ENCODE data around the gene ERCC5. TPM values are rescaled to one million over a fixed set of nuclear protein-coding genes. Genes with fewer than 3 reads are reported as not detected.

ERCC5 gene
- total and polyA plus RNA-seq, 2 of the 8 experiments (the other 6 are each of a cell fraction or from before 2014, with no cell fraction given): 3.8 to 24.4 TPM

- Histone ChIP-seq H4K20me1 (replicated peaks in 1 of 2; ENCODE audit: control insufficient read depth in 1 of 2, insufficient read depth in 2 of 2, low read length in 2 of 2) (no peaks in the 10 kb centered on the region), H3K79me2 (ENCODE audit: control insufficient read depth in 1 of 2, insufficient read depth in 2 of 2, low read length in 2 of 2) (no peaks in the 10 kb centered on the region), H3K4ac (replicated peaks; ENCODE audit: insufficient read length, low read depth, low read length) (no peak overlapping the region), H2BK120ac (replicated peaks; ENCODE audit: low read depth, low read length) (no peak overlapping the region), H3K4me1 (replicated peaks in 1 of 4; ENCODE audit: control insufficient read depth in 3 of 4, insufficient read depth in 4 of 4, low read length in 3 of 4) (no peaks in the 10 kb centered on the region), H4K8ac (ENCODE audit: extremely low read depth, insufficient read depth, low read length) (no peak overlapping the region), H3K23me2 (ENCODE audit: low read depth, low read length) (no peaks in the 10 kb centered on the region; the same call in 1 of the 2 replicates), H4K5ac (ENCODE audit: insufficient read length, low read depth, low read length) (no peak overlapping the region), H3K23ac (ENCODE audit: insufficient read length) (no peak overlapping the region), H3K79me1 (ENCODE audit: low read depth, low read length) (no peaks in the 10 kb centered on the region), H3K18ac (ENCODE audit: extremely low read depth, low read length) (no peak overlapping the region), H3K56ac (replicated peaks; ENCODE audit: insufficient read length, low read depth, low read length) (no peak overlapping the region), H3K36me3 (ENCODE audit: control insufficient read depth in 2 of 4, insufficient read depth in 4 of 4, low read length in 3 of 4) (no peaks in the 10 kb centered on the region), H3K4me2 (ENCODE audit: insufficient read depth in 1 of 2, low read depth in 2 of 2, low read length in 2 of 2) (no peak overlapping the region), H3K9ac (replicated peaks in 1 of 4; ENCODE audit: extremely low read depth in 1 of 4, low read depth in 3 of 4, low read length in 3 of 4) (no peak overlapping the region), H2AFZ (ENCODE audit: low read length) (no peak overlapping the region), H2AK5ac (ENCODE audit: low read depth, low read length) (no peak overlapping the region), H4K91ac (replicated peaks; ENCODE audit: insufficient read length, low read length) (no peak overlapping the region), H3K4me3 (ENCODE audit: extremely low read depth in 1 of 4, insufficient read depth in 2 of 4, low read depth in 3 of 4, low read length in 4 of 4) (no peak overlapping the region), H3K14ac (ENCODE audit: insufficient read length) (no peak overlapping the region), H2BK5ac (ENCODE audit: low read depth, low read length) (no peak overlapping the region), H3K9me3 (ENCODE audit: insufficient read depth in 2 of 2, low read depth in 1 of 2, low read length in 1 of 2) (no peaks in the 10 kb centered on the region), H2BK15ac (ENCODE audit: low read length) (no peak overlapping the region), H2BK12ac (ENCODE audit: low read depth, low read length) (no peak overlapping the region), H3K27me3 (replicated peaks in 1 of 4; ENCODE audit: control insufficient read depth in 3 of 4, extremely low read depth in 1 of 4, insufficient read depth in 3 of 4, low read length in 3 of 4) (no peaks in the 10 kb centered on the region), H3K27ac (ENCODE audit: low read depth, low read length) (no peak overlapping the region), H2BK20ac (ENCODE audit: low read length) (no peak overlapping the region)
- no peak for DNase-seq (ENCODE audit: low read depth in 1 of 2, low spot score in 2 of 2)
- POLR2A ChIA-PET (ENCODE audit: partially characterized antibody): no interaction called here
- FAIRE-seq: no peak
- CTCF ChIA-PET (ENCODE audit: partially characterized antibody): interaction anchor here (1.0 to 5.2 kb wide), 10 partner anchors 8 to 275 kb away, joined by 3 to 30 read pairs (median 6); no protein-coding TSS in a partner anchor
- TF ChIP-seq SIN3A (conservative IDR thresholded peaks at IDR 0.05 in 1 of 2, IDR thresholded peaks at IDR 0.05 in 1 of 2; ENCODE audit: low read depth in 1 of 2, low read length in 2 of 2) (no peak), BCL11A (IDR thresholded peaks at IDR 0.05; ENCODE audit: low read depth in 2 of 2, low read length in 2 of 2) (no peak), GTF2F1 (IDR thresholded peaks at IDR 0.05; ENCODE audit: borderline replicate concordance, low read depth, low read length) (no peak), SIRT6 (IDR thresholded peaks at IDR 0.05; ENCODE audit: low read length) (no peak), JUND (IDR thresholded peaks at IDR 0.05; ENCODE audit: low read length) (no peak)
- WGBS, 2 experiments (ENCODE audit: extremely low coverage in 1 of 2, insufficient coverage in 1 of 2, insufficient read length in 1 of 2, insufficient replicate concordance in 2 of 2, low coverage in 1 of 2, low lambda C conversion rate in 2 of 2, missing lambda C conversion rate in 1 of 2): 89% methylated on average over 3 of the region's 3 CpGs; no CpG with 5 or more reads in 1 of the 2 experiments
These were observed 66.8 kb downstream of the ERCC5 start for GRCh38 chr13:102912599-102912998.
